DOHH2 (cell line): ENCODE measurements around the gene OVOL1.

Source experiments
- CTCF ChIP-seq: fragments of 200-600 bp; sonication (generic); IDR thresholded peaks from one replicate; pipeline ENCODE4 v1.5.1; 2014; ENCODE audit warnings: antibody characterized with exemption, mild to moderate bottlenecking, low read depth, low read length; ENCODE audit not compliant: poor library complexity, severe bottlenecking
- EZH2phosphoT487 ChIP-seq: fragments of 200-600 bp; sonication (generic); IDR thresholded peaks from 2 replicates; pipeline ENCODE4 v1.6.1; 2017; ENCODE audit warnings: borderline replicate concordance, mild to moderate bottlenecking, antibody characterized with exemption, low read length, moderate library complexity, mixed read lengths

GRCh38 chr11:65829459-65829858, 42.6 kb downstream of the OVOL1 start:
- no peak for TF ChIP-seq CTCF
- no peak for TF ChIP-seq EZH2phosphoT487
